AG04450 (cell line): ENCODE measurements around the gene ENDOU. TPM values are rescaled to one million over a fixed set of nuclear protein-coding genes. Genes with fewer than 3 reads are reported as not detected.
"Not testable (repeated sequence)": the region's sequence is repeated elsewhere in the genome, so short reads cannot be mapped to it uniquely, and the experiment has no call there.

Experiments
- CTCF ChIA-PET: fragments of 300-600, 350-600 bp; formaldehyde crosslinking; extraction: SDS; loops from one replicate; lab custom pipeline; 2022; ENCODE audit warnings: antibody characterized with exemption, inconsistent platforms; lab: Charles Lee
- POLR2A ChIA-PET: fragments of 350-600 bp; formaldehyde crosslinking; extraction: SDS; loops from one replicate; lab custom pipeline; 2021; ENCODE audit warnings: antibody characterized with exemption, inconsistent platforms; lab: Yijun Ruan, JAX
- DNase-seq: peaks from one replicate; pipeline ENCODE4 v3.0.0-alpha.2; 2011; ENCODE audit warnings: low read depth, low spot score
- H3K27ac ChIP-seq: one replicate; pipeline ENCODE4 v1.5.1; 2012; ENCODE audit warnings: low read depth, low read length, control low read depth
- H3K27me3 ChIP-seq: one replicate; pipeline ENCODE4 v1.6.0; 2012; ENCODE audit warnings: low read length; ENCODE audit not compliant: control insufficient read depth, insufficient read depth
- H3K4me3 ChIP-seq: 2 replicates; pipeline ENCODE4 v1.5.1; 2011; ENCODE audit warnings: mild to moderate bottlenecking, low read depth, low read length, control low read depth
- H3K9me3 ChIP-seq: 2 replicates; pipeline ENCODE4 v1.5.1; 2012; ENCODE audit warnings: low read length; ENCODE audit not compliant: control insufficient read depth, insufficient read depth
- polyA plus RNA-seq: library from polyadenylated mRNA; depleted of rRNA; stranded (reverse); fragments of >200 nt; gene quantifications from 2 replicates; pipeline ENCODE4 v1.2.3, GENCODE V29; 2011; rRNA removed
- TF ChIP-seq, protein P1 (sequence below): IDR thresholded peaks from 2 replicates; pipeline ENCODE4 v1.5.1; 2011; ENCODE audit warnings: low read depth, low read length, control low read depth, inconsistent platforms

The ENDOU gene
- polyA plus RNA-seq, 1 experiment, result 0.10 TPM

GRCh38 chr12:47679785-47680184, 45.5 kb downstream of the ENDOU start:
- no peak for DNase-seq
- Histone ChIP-seq H3K9me3 (no peaks in the 10 kb centered on the region), H3K27me3 (no peaks in the 10 kb centered on the region), H3K4me3 (no peak overlapping the region), H3K27ac (no peak overlapping the region)
- TF ChIP-seq, protein P1, sequence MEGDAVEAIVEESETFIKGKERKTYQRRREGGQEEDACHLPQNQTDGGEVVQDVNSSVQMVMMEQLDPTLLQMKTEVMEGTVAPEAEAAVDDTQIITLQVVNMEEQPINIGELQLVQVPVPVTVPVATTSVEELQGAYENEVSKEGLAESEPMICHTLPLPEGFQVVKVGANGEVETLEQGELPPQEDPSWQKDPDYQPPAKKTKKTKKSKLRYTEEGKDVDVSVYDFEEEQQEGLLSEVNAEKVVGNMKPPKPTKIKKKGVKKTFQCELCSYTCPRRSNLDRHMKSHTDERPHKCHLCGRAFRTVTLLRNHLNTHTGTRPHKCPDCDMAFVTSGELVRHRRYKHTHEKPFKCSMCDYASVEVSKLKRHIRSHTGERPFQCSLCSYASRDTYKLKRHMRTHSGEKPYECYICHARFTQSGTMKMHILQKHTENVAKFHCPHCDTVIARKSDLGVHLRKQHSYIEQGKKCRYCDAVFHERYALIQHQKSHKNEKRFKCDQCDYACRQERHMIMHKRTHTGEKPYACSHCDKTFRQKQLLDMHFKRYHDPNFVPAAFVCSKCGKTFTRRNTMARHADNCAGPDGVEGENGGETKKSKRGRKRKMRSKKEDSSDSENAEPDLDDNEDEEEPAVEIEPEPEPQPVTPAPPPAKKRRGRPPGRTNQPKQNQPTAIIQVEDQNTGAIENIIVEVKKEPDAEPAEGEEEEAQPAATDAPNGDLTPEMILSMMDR, result no peak
- ChIA-PET CTCF (no interaction called here), POLR2A (no interaction called here)

DNA sequence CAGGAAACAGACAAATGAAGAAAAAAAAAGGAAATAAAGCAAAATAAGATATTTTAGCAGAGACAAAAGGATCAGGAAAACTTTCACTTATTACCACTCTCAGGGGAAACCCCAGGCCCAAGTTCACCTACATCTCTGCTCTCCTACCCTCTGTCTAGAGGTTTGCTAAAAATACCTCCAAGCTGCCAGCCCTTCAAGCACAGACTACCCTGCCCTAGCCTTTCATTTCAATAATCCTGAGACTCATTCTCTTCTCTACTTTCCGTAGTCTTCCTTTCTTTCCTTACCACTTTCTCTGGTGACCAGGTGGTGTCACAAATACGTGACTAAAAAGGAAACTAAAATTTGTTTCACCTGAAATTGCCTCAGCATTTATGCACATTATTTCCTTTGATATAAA, 53.2 kb downstream of the ENDOU start:
- Histone ChIP-seq H3K4me3 (no peak overlapping the region), H3K27me3 (no peaks in the 10 kb centered on the region), H3K9me3 (no peaks in the 10 kb centered on the region), H3K27ac (no peak overlapping the region)
- no peak for DNase-seq
- CTCF ChIA-PET, result interaction anchor here (1.0 kb wide), 1 partner anchor 639 kb away, joined by 3 read pairs; no protein-coding TSS in a partner anchor
- POLR2A ChIA-PET, result no interaction called here
- TF ChIP-seq, protein P1, result no peak

DNA sequence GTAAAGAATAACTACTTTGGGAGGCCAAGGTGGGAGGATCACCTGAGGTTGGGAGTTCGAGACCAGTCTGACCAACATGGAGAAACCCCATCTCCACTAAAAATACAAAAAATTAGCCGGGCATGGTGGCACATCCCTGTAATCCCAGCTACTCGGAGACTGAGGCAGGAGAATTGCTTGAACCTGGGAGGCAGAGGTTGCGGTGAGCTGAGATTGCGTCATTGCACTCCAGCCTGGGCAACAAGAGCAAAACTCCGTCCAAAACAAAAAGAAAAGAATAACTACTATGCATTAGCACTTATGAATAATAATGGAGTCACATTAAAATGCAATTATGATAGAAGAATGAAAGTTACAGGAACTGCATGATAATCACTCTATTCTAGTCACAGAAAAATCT, 57.4 kb downstream of the ENDOU start:
- H3K27ac ChIP-seq, H3K27me3 ChIP-seq, DNase-seq, POLR2A ChIA-PET, H3K9me3 ChIP-seq, H3K4me3 ChIP-seq: not testable (repeated sequence)
- CTCF ChIA-PET, result interaction anchor here (0.6 to 1.7 kb wide), 5 partner anchors 17 to 298 kb away, joined by 3 to 13 read pairs (median 4); no protein-coding TSS in a partner anchor

Other genes starting within 250 kb of the ENDOU start
- gene RPAP3, start 19.5 kb downstream of the ENDOU start, polyA plus RNA-seq, result 18.5 and 28.2 TPM in 2 replicates
- 1.7 and 2.1 TPM in 2 replicates for gene RAPGEF3, start 33.4 kb upstream of the ENDOU start, polyA plus RNA-seq
- 7.8 and 9.0 TPM in 2 replicates for gene SLC48A1, start 47.7 kb upstream of the ENDOU start, polyA plus RNA-seq
- gene HDAC7, start 94.4 kb upstream of the ENDOU start, polyA plus RNA-seq, result 17.1 and 22.1 TPM in 2 replicates
- 11.9 and 13.6 TPM in 2 replicates for gene VDR, start 179.5 kb upstream of the ENDOU start, polyA plus RNA-seq
- 93.7 and 96.3 TPM in 2 replicates for gene TMEM106C, start 238.1 kb upstream of the ENDOU start, polyA plus RNA-seq